Liver (tissue), 9 donors: ENCODE results near the gene MBD6. TPM values are rescaled to one million over a fixed set of nuclear protein-coding genes. Genes with fewer than 3 reads are reported as not detected.

Experiments
- DNase-seq: peaks from one replicate; pipeline ENCODE4 v3.0.0-alpha.2; 2017; ENCODE audit warnings: low spot score
- H3K27ac ChIP-seq, 2 donors: one replicate each; pipeline ENCODE4 v1.7.0; 2013; ENCODE audit warnings: inconsistent platforms in 2 of 2, low read length in 2 of 2, control low read depth in 1 of 2, low read depth in 1 of 2, mild to moderate bottlenecking in 1 of 2
- H3K27me3 ChIP-seq, 4 donors: one replicate each; pipeline versions ENCODE4 v1.6.1 to v1.7.0; 2013; ENCODE audit warnings: low read length in 3 of 4, inconsistent platforms in 1 of 4, mild to moderate bottlenecking in 1 of 4, moderate library complexity in 1 of 4; ENCODE audit not compliant: control insufficient read depth in 4 of 4, insufficient read depth in 4 of 4
- H3K36me3 ChIP-seq, 4 donors: one replicate each; pipeline versions ENCODE4 v1.6.1 to v1.7.0; 2013; ENCODE audit warnings: low read length in 3 of 4, mild to moderate bottlenecking in 3 of 4, low read depth in 1 of 4, moderate library complexity in 1 of 4; ENCODE audit not compliant: control insufficient read depth in 4 of 4, insufficient read depth in 3 of 4
- H3K4me1 ChIP-seq, 4 donors: one replicate each; pipeline versions ENCODE4 v1.6.1 to v1.7.0; 2013; ENCODE audit warnings: low read length in 3 of 4, mild to moderate bottlenecking in 3 of 4, moderate library complexity in 1 of 4; ENCODE audit not compliant: control insufficient read depth in 4 of 4, insufficient read depth in 4 of 4
- H3K4me3 ChIP-seq, 3 donors: one replicate each; pipeline versions ENCODE4 v1.6.1 to v1.7.0; 2013; ENCODE audit warnings: low read length in 3 of 3, control low read depth in 1 of 3, low read depth in 1 of 3, mild to moderate bottlenecking in 1 of 3
- H3K9ac ChIP-seq, 2 donors: one replicate each; pipeline ENCODE4 v1.7.0; 2013; ENCODE audit warnings: low read length in 2 of 2, mild to moderate bottlenecking in 2 of 2, moderate library complexity in 2 of 2, control low read depth in 1 of 2, low read depth in 1 of 2
- H3K9me3 ChIP-seq, 4 donors: one replicate each; pipeline versions ENCODE4 v1.6.1 to v1.7.0; 2013; ENCODE audit warnings: low read length in 3 of 4; ENCODE audit not compliant: control insufficient read depth in 4 of 4
- ATF3 ChIP-seq: IDR thresholded peaks from 2 replicates; pipeline ENCODE4 v1.6.1; 2016; ENCODE audit warnings: antibody characterized with exemption
- EGR1 ChIP-seq, 2 donors: IDR thresholded peaks; 2 replicates each; pipeline ENCODE4 v1.6.1; 2016 to 2018; ENCODE audit warnings: antibody characterized with exemption in 2 of 2, low read depth in 2 of 2
- FOXA1 ChIP-seq: IDR thresholded peaks from 2 replicates; pipeline ENCODE4 v1.6.1; 2016; ENCODE audit warnings: antibody characterized with exemption
- HNF4G ChIP-seq: IDR thresholded peaks from 2 replicates; pipeline ENCODE4 v1.6.1; 2016; ENCODE audit warnings: antibody characterized with exemption
- JUND ChIP-seq, 2 donors: IDR thresholded peaks; 2 replicates each; pipeline ENCODE4 v1.6.1; 2016; ENCODE audit warnings: antibody characterized with exemption in 2 of 2
- MAX ChIP-seq: IDR thresholded peaks from 2 replicates; pipeline ENCODE4 v1.6.1; 2016; ENCODE audit warnings: antibody characterized with exemption
- NR2F2 ChIP-seq: IDR thresholded peaks from 2 replicates; pipeline ENCODE4 v1.6.1; 2016; ENCODE audit warnings: antibody characterized with exemption
- RAD21 ChIP-seq, 2 donors: IDR thresholded peaks; 2 replicates each; pipeline ENCODE4 v1.6.1; 2016; ENCODE audit warnings: antibody characterized with exemption in 2 of 2, mild to moderate bottlenecking in 2 of 2
- REST ChIP-seq: IDR thresholded peaks from 2 replicates; pipeline ENCODE4 v1.6.1; 2016; ENCODE audit warnings: antibody characterized with exemption, mild to moderate bottlenecking
- SP1 ChIP-seq: IDR thresholded peaks from 2 replicates; pipeline ENCODE4 v1.6.1; 2018; ENCODE audit warnings: antibody characterized with exemption, mild to moderate bottlenecking
- YY1 ChIP-seq: IDR thresholded peaks from 2 replicates; pipeline ENCODE4 v1.6.1; 2016; ENCODE audit warnings: antibody characterized with exemption, mild to moderate bottlenecking
- ZBTB33 ChIP-seq: IDR thresholded peaks from 2 replicates; pipeline ENCODE4 v1.6.1; 2016; ENCODE audit warnings: antibody characterized with exemption
- WGBS: extraction: QIAGEN DNeasy Blood & Tissue Kit; methylation state at CpG from one replicate; pipeline ENCODE4 v1.1.7; 2013; 5-methylcytosine and 5-hydroxymethylcytosine counted together
- polyA plus RNA-seq, 2 donors: library from polyadenylated mRNA; stranded (reverse) in 1 of 2; unstranded in 1 of 2; fragments of 200-250 nt in 1 of 2; fragments of >200 nt in 1 of 2; fragmentation: Nextera tagmentation in 1 of 2; extraction: Ambion mirVana in 1 of 2; gene quantifications; one replicate each; pipeline versions ENCODE4 v1.2.1 to v1.2.3, GENCODE V29; 2013 to 2015
- total RNA-seq, 2 donors: library from RNA; depleted of rRNA; stranded (reverse); fragments of >200 nt; gene quantifications; one replicate each; pipeline ENCODE4 v1.2.3, GENCODE V29; 2014
- donor health status: healthy.
- donor health status: healthy.
- donor health status: healthy.
- donor health status: healthy.
- donor health status: healthy.

The MBD6 gene
- total and polyA plus RNA-seq, 4 donors: 9.9 to 20.2 (median 14.9) TPM

- TF ChIP-seq SP1 (no peak), MAX (no peak), EGR1 (IDR thresholded peaks at IDR 0.05; ENCODE audit: low read depth in 2 of 2) (no peak), REST (no peak), JUND (IDR thresholded peaks at IDR 0.05) (no peak), HNF4G (no peak), FOXA1 (no peak), RAD21 (IDR thresholded peaks at IDR 0.05) (no peak)
- no peaks in the 10 kb centered on the region for H3K27me3 ChIP-seq
- peak overlapping the region in 2 of 3 donors; percentile 2 to 88 for H3K4me3 ChIP-seq
- no peaks in the 10 kb centered on the region for H3K9me3 ChIP-seq
- peak overlapping the region; percentile 25 to 94 for H3K27ac ChIP-seq
- DNase-seq: no peak
- H3K36me3 ChIP-seq: peaks cover 3 to 37% (median 35%) of the 10 kb centered on the region in 4 donors
- no peak overlapping the region for H3K9ac ChIP-seq
- peaks cover 4 to 41% (median 20%) of the 10 kb centered on the region in 4 donors for H3K4me1 ChIP-seq
- 48% methylated on average over 8 of the region's 8 CpGs for WGBS
These were observed 4.3 kb upstream of the MBD6 start for GRCh38 chr12:57518176-57518919.

GRCh38 chr12:57518920-57519795 lies 3.5 kb upstream of the MBD6 start:
- Histone ChIP-seq H3K27ac (peak overlapping the region; percentile 94 to 95), H3K36me3 (peaks cover 3 to 35% (median 33%) of the 10 kb centered on the region in 4 donors), H3K4me3 (peak overlapping the region; percentile 88 to 98 (median 97)), H3K9me3 (no peaks in the 10 kb centered on the region), H3K9ac (peak overlapping the region; percentile 80 to 89), H3K4me1 (peaks cover 7 to 49% (median 28%) of the 10 kb centered on the region in 4 donors), H3K27me3 (no peaks in the 10 kb centered on the region)
- 22% methylated on average over 7 of the region's 7 CpGs for WGBS
- peak; percentile 41 for DNase-seq
- TF ChIP-seq HNF4G (no peak), YY1 (peak; percentile 10), NR2F2 (no peak), MAX (no peak), ZBTB33 (no peak), ATF3 (peak; percentile 23)
